ENCODE data around the gene LRRFIP2.

DNA sequence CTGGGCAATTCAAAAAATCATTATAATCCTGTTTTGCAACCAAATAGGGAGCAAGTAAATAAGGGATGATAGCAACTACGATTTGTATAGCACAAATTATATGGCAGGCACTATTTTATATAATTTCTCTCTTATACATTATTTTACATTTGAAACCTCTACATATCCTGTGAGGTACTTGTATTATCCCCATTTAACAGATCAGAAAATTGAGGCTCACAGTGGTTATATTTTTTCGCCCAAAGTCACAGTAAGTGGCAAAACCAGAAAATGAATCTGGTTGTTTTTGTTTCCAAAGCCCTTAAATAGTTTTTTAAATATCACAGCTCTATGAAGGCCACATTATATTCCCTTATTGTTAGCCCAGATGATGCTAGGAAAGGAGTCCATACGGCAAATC lies 106.8 kb downstream of the LRRFIP2 start:
- TF ChIP-seq CTCF (IDR thresholded peaks at IDR 0.05; ENCODE audit: insufficient read depth, low read depth, low read length), result no peak
- no peak for TF ChIP-seq EZH2 (IDR thresholded peaks at IDR 0.05; ENCODE audit: insufficient read depth, low read length)
